HUDEP-2 (cell line): ENCODE data around the gene CCL8.

Source experiments
- DNase-seq, 76 experiments: peaks; one replicate each; lab custom pipeline; 2025; ENCODE audit not compliant: unreplicated experiment in 76 of 76; lab: John Stamatoyannopoulos, UW

CCL8 gene

DNA sequence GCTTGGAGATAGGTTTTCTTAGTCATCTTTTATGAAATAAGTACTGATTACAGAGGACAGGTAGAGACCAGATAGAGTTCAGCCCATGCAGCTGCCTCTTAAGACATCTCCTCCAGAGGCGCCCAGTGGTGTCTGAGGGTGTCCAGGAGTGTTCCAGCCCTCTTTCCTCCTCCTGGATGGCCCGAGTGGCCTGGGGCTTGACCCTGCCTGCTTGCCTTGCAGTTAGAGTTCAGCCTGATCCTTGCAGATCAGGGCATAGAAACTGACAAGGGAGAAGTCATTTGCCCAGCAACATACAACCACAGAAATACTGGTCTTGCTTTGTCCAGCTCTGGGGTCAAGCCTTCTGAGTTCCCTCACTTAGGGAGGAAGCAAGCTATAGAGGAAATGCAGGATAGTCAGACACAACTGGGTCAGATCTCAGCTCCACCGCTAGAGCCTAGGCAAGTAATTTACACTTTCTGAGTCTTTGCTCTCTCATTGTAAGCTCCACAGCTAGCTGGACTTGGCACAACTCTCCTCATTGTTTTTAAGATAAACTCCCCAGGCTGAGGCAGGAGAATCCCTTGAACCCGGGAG lies 47.4 kb downstream of the CCL8 start:
- DNase-seq = no peak

DNA sequence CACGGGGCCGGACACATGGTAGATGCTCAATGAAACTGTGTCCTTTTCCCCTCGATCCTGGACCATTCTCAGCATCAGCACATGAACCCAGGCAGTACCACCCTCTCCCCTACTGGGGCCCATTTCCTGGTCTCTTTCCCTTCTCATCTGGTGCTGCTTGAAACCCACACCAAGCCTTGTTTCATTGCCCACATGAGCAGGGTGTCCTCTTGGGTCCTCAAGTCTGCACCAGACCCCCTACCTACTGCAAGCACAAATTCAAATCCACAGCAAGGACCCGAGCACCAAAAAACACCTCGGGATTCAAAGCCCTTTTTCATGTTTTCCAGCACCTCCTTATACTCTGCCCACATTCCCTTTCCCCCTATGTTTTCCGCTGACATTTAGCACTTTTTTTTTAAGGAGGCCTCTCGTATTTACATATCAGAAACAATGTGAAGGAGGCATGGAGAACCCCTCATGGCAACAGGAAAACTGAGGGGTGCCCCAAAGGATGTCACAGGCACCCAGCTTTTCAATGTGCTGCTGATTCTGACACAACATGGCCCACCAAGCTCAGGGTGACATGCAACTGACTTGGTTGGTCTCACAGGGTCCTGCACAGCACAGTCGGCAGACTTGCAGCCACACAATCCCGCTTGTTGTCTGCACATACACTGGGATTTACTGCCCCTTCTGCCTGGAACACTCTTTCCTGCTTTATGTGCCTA lies 48.4 kb downstream of the CCL8 start:
- DNase-seq = no peak

DNA sequence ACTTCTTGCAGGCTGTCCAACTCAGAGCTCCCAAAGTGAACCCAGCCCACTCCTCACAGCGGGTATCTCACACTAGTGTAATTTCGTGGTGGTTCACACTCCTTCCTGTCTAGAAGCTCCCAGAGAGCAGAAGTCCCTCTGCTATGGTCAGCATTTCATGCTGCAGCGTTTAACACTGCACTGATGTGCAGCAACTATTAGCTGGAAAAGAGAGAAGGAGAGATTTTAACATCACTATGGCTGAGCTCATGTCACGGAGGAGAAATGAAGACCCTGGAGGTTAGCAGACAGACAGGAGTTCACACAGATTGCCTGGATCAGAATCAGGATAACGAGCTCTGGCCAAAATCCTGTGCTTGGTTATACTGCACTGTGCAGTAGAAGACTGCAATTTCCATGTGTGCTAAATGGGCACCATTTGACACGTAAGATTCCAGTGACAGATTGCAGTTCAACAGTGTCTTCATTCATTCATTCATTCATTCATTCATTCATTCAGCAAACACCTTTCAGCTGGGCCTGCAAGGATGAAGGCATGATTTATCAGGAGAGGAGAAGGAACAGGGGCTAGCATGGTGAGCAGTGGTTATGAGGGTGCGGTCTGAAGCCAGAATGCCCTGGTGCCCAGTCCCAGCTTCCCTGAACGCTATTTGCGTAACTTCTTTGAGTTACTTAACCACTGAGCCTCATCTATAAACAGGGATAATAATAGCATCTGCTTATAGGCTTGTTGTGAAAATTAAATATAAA lies 49.1 kb downstream of the CCL8 start:
- DNase-seq = no peak

DNA sequence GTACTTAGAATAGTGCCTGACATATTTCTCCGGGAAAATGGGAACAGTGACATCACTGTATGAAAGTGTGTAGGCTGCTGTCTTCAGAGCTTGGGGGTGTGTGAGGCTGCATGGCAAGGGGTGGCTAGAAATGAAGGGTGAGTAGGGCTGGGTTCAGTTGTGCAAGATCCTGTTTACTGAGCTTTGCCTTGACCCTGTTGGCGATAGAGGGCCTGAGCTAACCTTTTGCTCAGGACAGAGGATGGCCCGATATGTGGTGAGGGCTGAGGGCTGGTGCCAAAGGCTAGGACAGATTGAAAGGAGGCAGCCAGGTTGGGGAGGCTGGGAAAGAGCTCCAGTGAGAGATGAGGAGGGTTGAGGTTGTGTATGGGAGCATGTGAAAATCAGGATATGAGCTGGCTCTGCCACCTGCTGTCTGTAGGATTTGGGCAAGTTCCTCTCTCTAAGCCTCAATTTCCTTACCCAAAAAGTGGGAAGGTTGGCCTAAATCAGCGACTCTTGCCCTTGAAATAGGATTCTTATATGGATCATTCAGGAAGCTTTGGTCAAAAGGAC lies 49.8 kb downstream of the CCL8 start:
- no peak for DNase-seq

DNA sequence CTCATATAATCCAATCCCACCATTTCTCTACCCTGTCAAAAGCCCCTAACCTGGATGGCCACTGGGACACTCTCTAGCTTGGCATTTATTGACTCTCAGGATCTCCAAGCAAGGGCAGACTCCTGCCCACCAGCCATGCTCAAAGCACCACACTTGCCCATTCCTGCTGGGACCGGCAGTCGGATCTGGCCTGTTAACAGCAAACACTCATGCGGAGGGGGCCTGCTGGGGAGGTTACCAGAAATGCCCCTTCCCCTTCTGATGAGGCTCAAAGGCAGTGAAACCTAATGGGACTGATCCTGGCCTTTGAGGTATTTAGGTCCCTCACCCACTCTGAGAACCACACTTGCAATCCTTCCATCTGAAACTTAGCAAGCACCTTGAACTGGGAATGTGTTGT lies 50.3 kb downstream of the CCL8 start:
- DNase-seq = no peak

DNA sequence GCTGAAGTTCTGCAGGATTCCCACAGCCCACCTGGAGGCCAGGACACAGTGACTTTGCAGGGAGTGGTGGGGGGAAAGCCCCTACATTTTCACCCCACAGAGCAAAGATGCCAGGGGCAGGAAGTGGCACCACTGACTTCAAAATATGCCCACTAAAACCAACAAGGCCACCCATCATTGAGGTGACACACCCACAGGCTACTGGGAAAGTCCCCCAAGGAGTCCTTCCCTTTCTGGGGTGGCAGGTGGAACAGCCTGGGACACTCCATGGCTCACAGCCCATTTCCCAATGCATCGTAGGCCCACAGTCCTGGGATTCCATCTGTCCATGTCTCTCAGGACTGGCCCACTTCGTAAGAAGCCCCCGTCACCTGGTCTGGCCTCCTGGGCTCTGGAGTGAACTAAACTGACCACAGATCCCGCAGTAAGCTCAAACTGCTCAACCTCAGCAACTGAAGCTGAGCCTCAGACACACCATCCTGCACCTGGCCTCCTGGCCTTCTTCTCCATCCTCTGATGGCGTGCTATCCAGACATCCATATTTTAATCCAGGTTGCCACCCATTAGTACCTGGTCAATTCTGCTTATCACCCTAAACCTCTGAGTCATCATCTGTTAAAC lies 51.3 kb downstream of the CCL8 start:
- no peak for DNase-seq

DNA sequence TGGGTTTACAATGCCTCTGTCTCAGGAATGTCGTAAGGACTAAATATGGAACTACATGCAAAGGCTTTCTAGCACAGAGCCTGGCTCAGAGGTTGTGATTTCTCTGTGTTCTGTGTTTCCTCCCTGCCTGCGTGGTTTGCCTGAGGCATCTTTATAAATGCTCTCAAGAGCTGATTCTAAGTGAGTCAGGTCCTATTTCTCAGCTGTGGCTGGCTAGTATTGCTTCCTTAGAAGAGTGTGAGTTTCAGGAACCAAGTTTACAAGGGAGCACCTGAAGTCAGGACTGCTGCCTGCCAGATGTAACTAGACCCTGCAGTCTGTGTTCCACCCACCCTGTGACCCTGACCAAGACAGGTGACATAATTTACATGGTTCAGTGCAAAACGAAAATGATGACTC lies 51.8 kb downstream of the CCL8 start:
- no peak for DNase-seq
